ENCODE measurements around the gene HOXC9.

The HOXC9 gene

GRCh38 chr12:54051874-54052437 lies 52.0 kb downstream of the HOXC9 start:
- TF ChIP-seq CTCF (IDR thresholded peaks at IDR 0.05; ENCODE audit: extremely low read depth, missing control alignments): no peak
- DNase-seq (ENCODE audit: low spot score): peak; percentile 44

- no peak for TF ChIP-seq CTCF (IDR thresholded peaks at IDR 0.05; ENCODE audit: extremely low read depth, missing control alignments)
These were observed 52.6 kb downstream of the HOXC9 start for GRCh38 chr12:54052438-54053002.

More at GRCh38 chr12:54052438-54053002, 52.6 kb downstream of the HOXC9 start:
- no peak for DNase-seq (ENCODE audit: low spot score)
